Activated naive CD8-positive, alpha-beta T cell treated with anti-CD3 and anti-CD28 coated beads, Interleukin-2, amount 50 U/mL, for 16 hours (primary cell): Measurements from ENCODE around the gene USP28.
"Not testable (repeated sequence)": the region's sequence is repeated elsewhere in the genome, so short reads cannot be mapped to it uniquely, and the experiment has no call there.

Source experiments
- DNase-seq: peaks from one replicate; pipeline ENCODE4 v3.0.0-alpha.2; 2020; ENCODE audit warnings: low read depth, low spot score

The USP28 gene, protein sequence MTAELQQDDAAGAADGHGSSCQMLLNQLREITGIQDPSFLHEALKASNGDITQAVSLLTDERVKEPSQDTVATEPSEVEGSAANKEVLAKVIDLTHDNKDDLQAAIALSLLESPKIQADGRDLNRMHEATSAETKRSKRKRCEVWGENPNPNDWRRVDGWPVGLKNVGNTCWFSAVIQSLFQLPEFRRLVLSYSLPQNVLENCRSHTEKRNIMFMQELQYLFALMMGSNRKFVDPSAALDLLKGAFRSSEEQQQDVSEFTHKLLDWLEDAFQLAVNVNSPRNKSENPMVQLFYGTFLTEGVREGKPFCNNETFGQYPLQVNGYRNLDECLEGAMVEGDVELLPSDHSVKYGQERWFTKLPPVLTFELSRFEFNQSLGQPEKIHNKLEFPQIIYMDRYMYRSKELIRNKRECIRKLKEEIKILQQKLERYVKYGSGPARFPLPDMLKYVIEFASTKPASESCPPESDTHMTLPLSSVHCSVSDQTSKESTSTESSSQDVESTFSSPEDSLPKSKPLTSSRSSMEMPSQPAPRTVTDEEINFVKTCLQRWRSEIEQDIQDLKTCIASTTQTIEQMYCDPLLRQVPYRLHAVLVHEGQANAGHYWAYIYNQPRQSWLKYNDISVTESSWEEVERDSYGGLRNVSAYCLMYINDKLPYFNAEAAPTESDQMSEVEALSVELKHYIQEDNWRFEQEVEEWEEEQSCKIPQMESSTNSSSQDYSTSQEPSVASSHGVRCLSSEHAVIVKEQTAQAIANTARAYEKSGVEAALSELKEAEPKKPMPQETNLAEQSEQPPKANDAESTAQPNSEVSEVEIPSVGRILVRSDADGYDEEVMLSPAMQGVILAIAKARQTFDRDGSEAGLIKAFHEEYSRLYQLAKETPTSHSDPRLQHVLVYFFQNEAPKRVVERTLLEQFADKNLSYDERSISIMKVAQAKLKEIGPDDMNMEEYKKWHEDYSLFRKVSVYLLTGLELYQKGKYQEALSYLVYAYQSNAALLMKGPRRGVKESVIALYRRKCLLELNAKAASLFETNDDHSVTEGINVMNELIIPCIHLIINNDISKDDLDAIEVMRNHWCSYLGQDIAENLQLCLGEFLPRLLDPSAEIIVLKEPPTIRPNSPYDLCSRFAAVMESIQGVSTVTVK

DNA sequence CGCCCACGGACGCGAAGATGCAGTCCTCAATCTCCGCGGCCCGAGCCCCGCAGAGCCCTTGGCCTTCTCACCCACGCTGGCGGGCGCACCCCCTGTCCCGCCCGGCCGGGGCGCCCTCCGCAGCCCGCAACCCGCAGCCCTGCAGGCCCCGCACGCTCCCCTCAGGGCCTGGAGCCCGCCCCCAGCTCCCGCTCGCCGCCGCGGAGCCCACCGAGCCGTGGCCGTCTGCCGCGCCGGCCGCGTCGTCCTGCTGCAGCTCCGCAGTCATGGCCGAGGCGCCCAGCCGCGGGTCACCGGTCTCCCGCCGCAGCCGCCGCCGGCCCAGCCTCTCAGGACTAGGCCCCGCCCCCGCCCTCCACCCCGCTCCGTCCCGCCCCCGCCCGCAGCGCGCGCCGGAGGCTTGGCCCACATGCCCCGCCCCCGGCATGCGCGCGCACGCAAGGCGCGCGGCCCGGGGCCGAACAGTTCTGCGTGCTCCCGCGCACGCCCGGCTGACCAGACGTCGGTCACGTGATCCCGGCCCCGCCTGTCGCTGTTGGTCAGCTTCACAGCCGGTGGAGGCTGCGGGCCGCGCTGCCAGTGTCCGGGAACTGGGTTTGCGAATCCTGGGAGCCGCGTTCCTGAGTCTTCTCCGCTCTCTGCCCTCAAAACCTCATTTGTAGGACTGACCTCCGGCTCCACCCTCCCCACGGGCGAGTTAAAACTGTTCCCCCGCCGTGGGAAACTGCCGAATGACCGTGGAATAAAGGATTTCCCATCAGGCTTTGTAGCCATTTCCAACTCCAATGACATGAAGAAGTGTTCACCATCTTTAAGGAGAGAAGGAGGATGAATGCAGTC is at the start of gene USP28:
Gene USP28 (minus strand): TSS at position 339 of the 840 bp plus-strand sequence. CDS start 71 bp downstream, at position 268.
- peak; percentile 39 for DNase-seq

DNA sequence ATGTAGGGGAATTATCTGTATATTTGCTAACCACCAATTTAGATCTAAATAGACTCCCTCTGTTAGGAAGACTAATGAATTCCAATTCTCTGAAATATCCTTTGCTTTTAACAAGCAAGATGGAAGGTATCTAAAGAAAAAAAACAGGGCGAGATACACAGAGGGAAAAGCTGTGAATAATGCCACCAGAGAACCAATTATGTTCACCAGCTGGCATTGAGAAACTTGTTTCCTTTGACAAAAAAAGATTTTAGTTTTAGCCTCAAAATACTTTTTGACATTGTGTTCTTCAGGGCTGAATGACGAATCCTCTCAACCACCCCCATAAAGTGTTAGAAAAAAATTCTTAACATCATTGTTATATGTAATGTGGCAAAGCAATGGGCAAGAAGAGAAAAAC is 48.2 kb upstream of the USP28 start:
- no peak for DNase-seq

GRCh38 chr11:113911491-113911890 is 36.1 kb upstream of the USP28 start:
- DNase-seq, result not testable (repeated sequence)

- DNase-seq, result no peak
Measured at GRCh38 chr11:113908098-113908497, 32.7 kb upstream of the USP28 start.

- no peak for DNase-seq
Measured at GRCh38 chr11:113907681-113908080, 32.3 kb upstream of the USP28 start.

GRCh38 chr11:113907152-113907551 is 31.8 kb upstream of the USP28 start:
- no peak for DNase-seq

GRCh38 chr11:113906516-113906915 is 31.1 kb upstream of the USP28 start:
- no peak for DNase-seq

- DNase-seq, result no peak
Measured at GRCh38 chr11:113906038-113906437, 30.7 kb upstream of the USP28 start.

DNA sequence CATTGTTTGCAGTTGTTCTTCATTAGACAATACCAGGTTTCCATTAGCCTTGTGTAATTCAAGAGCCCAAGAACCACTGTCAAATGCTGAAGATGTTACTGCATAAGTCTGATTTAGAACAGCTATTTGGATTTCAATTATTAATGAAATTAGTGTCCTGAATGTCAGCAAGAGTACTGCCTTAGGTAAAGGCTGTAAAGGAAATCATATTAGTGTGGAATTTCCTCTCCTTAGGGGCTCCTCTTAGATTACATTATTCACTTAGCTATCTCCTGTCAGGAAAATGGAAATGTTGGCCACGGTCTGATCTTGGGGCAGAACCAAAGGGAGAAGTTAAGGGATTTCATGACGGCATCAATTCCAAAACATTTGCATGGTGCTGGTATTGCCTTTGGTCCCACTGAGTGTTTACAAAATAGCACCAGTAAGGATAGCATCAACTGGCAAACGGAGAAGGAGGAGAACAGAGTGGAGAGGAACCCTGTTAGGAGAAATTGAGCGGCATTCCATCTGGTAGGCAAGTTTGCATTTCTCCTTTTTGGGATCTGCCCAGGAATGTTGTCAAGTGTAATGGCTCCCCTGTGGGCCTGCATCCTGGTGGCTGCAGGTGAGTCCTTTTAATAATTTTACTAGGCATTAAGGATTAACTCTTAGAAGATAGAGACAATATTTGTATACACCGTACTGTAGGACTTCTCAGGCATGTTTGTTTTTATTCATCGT is 29.2 kb upstream of the USP28 start, which contains the start of gene HTR3B:
Gene HTR3B (plus strand): TSS at position 418 of the 723 bp plus-strand sequence. CDS start 138 bp downstream, at position 556.
- no peak for DNase-seq

DNA sequence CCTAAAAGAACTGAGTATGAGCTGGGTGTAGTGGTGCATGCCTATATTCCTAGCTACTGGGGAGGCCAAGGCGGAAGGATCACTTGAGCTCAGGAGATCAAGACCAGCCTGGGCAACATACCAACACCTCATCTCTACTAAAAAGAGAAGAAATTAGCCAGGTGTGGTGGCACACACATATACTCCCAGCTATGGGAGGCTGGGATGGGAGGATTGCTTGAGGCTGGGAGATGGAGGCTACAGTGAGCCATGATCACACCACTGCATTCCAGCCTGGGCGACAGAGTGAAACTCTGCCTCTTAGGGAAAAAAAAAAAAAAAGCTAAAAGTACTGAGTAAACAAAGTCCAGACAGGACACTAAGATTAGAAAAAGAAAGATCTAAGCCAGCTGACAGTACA is 25.8 kb upstream of the USP28 start:
- DNase-seq, result no peak

- DNase-seq, result no peak
Measured at GRCh38 chr11:113896156-113896879, 20.9 kb upstream of the USP28 start.

- DNase-seq, result no peak
Measured at GRCh38 chr11:113895367-113896155, 20.2 kb upstream of the USP28 start.

- no peak for DNase-seq
Measured at GRCh38 chr11:113894421-113894996, 19.1 kb upstream of the USP28 start.

GRCh38 chr11:113888848-113889247 is 13.5 kb upstream of the USP28 start:
- no peak for DNase-seq

GRCh38 chr11:113885897-113886296 is 10.5 kb upstream of the USP28 start:
- no peak for DNase-seq

GRCh38 chr11:113884361-113884836 is 9.0 kb upstream of the USP28 start:
- no peak for DNase-seq

DNA sequence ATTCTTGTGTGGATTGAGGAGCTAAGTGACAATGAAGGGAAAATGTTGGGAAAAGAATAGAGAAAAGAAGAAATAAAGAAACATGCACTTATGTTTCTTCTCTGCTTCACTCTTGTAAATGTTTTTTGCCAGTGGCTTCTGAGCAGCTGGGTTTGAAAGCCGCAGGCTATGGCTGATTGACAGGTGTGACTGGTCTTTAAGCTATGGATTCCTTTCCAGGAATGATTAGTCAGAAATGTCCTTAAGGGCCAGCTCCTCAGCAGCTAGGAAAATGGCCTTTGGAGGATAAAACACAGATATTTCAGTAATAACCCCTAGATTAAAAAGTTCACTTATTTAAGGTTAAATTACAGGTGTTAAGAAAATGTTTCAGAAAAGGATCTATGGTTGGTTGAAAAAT is 6.5 kb upstream of the USP28 start:
- no peak for DNase-seq

- DNase-seq, result no peak
Measured at GRCh38 chr11:113880971-113881370, 5.6 kb upstream of the USP28 start.
